H1 (cell line): Measurements from ENCODE around the gene ALG1. TPM values are rescaled to one million over a fixed set of nuclear protein-coding genes. Genes with fewer than 3 reads are reported as not detected.

Source experiments
- CTCF ChIA-PET: fragments of 300-600 bp; sonication (Branson Sonifier 250); formaldehyde crosslinking; loops from one replicate; lab custom pipeline; 2021; ENCODE audit not compliant: partially characterized antibody; lab: Charles Lee
- POLR2A ChIA-PET: fragments of 300-600 bp; sonication (Branson Sonifier 250); formaldehyde crosslinking; loops from one replicate; lab custom pipeline; 2021; ENCODE audit warnings: inconsistent platforms; ENCODE audit not compliant: partially characterized antibody; lab: Charles Lee
- DNase-seq, 2 experiments: peaks; one replicate each; pipeline versions ENCODE4 v3.0.0 to v3.0.0-alpha.2; 2010 to 2022; ENCODE audit warnings: low spot score in 2 of 2, low read depth in 1 of 2, mixed read lengths in 1 of 2
- FAIRE-seq: peaks from 2 replicates; lab custom pipeline; 2011; peaks lifted over from hg19 to GRCh38; lab: Jason Lieb, UNC
- H2AFZ ChIP-seq: 2 replicates; pipeline ENCODE4 v1.8.1; 2012; ENCODE audit warnings: low read length, inconsistent platforms
- H2AK5ac ChIP-seq: 2 replicates; pipeline ENCODE4 v1.6.1; 2013; ENCODE audit warnings: low read depth, low read length
- H2BK120ac ChIP-seq: replicated peaks from 2 replicates; pipeline ENCODE3; 2013; ENCODE audit warnings: low read depth, low read length, inconsistent platforms
- H2BK12ac ChIP-seq: 2 replicates; pipeline ENCODE4 v1.6.1; 2013; ENCODE audit warnings: low read depth, low read length
- H2BK15ac ChIP-seq: 2 replicates; pipeline ENCODE4 v1.6.1; 2013; ENCODE audit warnings: low read length
- H2BK20ac ChIP-seq: 2 replicates; pipeline ENCODE4 v1.6.1; 2013; ENCODE audit warnings: low read length
- H2BK5ac ChIP-seq: 2 replicates; pipeline ENCODE4 v1.6.1; 2013; ENCODE audit warnings: low read depth, low read length
- H3K14ac ChIP-seq: 2 replicates; pipeline ENCODE4 v1.6.1; 2013; ENCODE audit warnings: inconsistent platforms; ENCODE audit not compliant: insufficient read length
- H3K18ac ChIP-seq: 2 replicates; pipeline ENCODE4 v1.6.1; 2013; ENCODE audit warnings: low read length; ENCODE audit errors: extremely low read depth
- H3K23ac ChIP-seq: 2 replicates; pipeline ENCODE4 v1.6.1; 2013; ENCODE audit warnings: inconsistent platforms; ENCODE audit not compliant: insufficient read length
- H3K23me2 ChIP-seq: 2 replicates; pipeline ENCODE4 v1.6.1; 2013; ENCODE audit warnings: low read depth, low read length
- H3K27ac ChIP-seq: 2 replicates; pipeline ENCODE4 v1.6.1; 2011; ENCODE audit warnings: low read depth, low read length, inconsistent platforms
- H3K27me3 ChIP-seq, 4 experiments: replicated peaks in 1 of 4; 1 replicate in 1 of 4; 2 replicates in 3 of 4; pipeline versions ENCODE4 v1.6.1 to v1.8.1; 2011 to 2013; ENCODE audit warnings: low read length in 3 of 4, mild to moderate bottlenecking in 3 of 4, inconsistent platforms in 2 of 4, mixed read lengths in 2 of 4, moderate library complexity in 1 of 4; ENCODE audit not compliant: control insufficient read depth in 3 of 4, insufficient read depth in 3 of 4; ENCODE audit errors: extremely low read depth in 1 of 4
- H3K36me3 ChIP-seq, 4 experiments: 2 replicates each; pipeline versions ENCODE4 v1.6.1 to v1.8.1; 2011 to 2013; ENCODE audit warnings: mild to moderate bottlenecking in 4 of 4, low read length in 3 of 4, moderate library complexity in 2 of 4, control low read depth in 1 of 4, inconsistent platforms in 1 of 4; ENCODE audit not compliant: insufficient read depth in 4 of 4, control insufficient read depth in 2 of 4
- H3K4ac ChIP-seq: replicated peaks from 2 replicates; pipeline ENCODE3; 2013; ENCODE audit warnings: low read length, low read depth, mixed read lengths, inconsistent platforms; ENCODE audit not compliant: insufficient read length
- H3K4me1 ChIP-seq, 4 experiments: replicated peaks in 1 of 4; 1 replicate in 1 of 4; 2 replicates in 3 of 4; pipeline versions ENCODE4 v1.6.1 to v1.8.1; 2011 to 2013; ENCODE audit warnings: low read length in 3 of 4, inconsistent platforms in 2 of 4, mixed read lengths in 1 of 4; ENCODE audit not compliant: insufficient read depth in 4 of 4, control insufficient read depth in 3 of 4
- H3K4me2 ChIP-seq, 2 experiments: 2 replicates each; pipeline versions ENCODE4 v1.6.1 to v1.8.1; 2011 to 2013; ENCODE audit warnings: low read depth in 2 of 2, low read length in 2 of 2, control low read depth in 1 of 2, inconsistent platforms in 1 of 2, mild to moderate bottlenecking in 1 of 2; ENCODE audit not compliant: insufficient read depth in 1 of 2
- H3K4me3 ChIP-seq, 4 experiments: fragments of 200-600, 300-600 bp in 1 of 4; sonication (generic), shearing (Covaris generic), sonication (Bioruptor Twin) in 1 of 4; 2 replicates each; pipeline versions ENCODE4 v1.5.1 to v1.8.1; 2011 to 2016; ENCODE audit warnings: low read length in 4 of 4, low read depth in 3 of 4, control low read depth in 2 of 4, inconsistent platforms in 2 of 4, mild to moderate bottlenecking in 2 of 4, mixed read lengths in 1 of 4, moderate library complexity in 1 of 4; ENCODE audit not compliant: insufficient read depth in 2 of 4; ENCODE audit errors: extremely low read depth in 1 of 4
- H3K56ac ChIP-seq: replicated peaks from 2 replicates; pipeline ENCODE3; 2013; ENCODE audit warnings: low read depth, mild to moderate bottlenecking, mixed read lengths, low read length, inconsistent platforms; ENCODE audit not compliant: insufficient read length
- H3K79me1 ChIP-seq: 2 replicates; pipeline ENCODE4 v1.6.1; 2013; ENCODE audit warnings: low read depth, low read length, control low read depth
- H3K79me2 ChIP-seq, 2 experiments: 2 replicates each; pipeline versions ENCODE4 v1.6.1 to v1.8.1; 2012 to 2013; ENCODE audit warnings: low read length in 2 of 2, mild to moderate bottlenecking in 2 of 2, inconsistent platforms in 1 of 2; ENCODE audit not compliant: insufficient read depth in 2 of 2, control insufficient read depth in 1 of 2
- H3K9ac ChIP-seq, 4 experiments: replicated peaks in 1 of 4; 1 replicate in 1 of 4; 2 replicates in 3 of 4; pipeline versions ENCODE4 v1.6.1 to v1.8.1; 2011 to 2013; ENCODE audit warnings: low read depth in 3 of 4, low read length in 3 of 4, control low read depth in 2 of 4, mild to moderate bottlenecking in 2 of 4, moderate library complexity in 2 of 4, inconsistent platforms in 1 of 4; ENCODE audit errors: extremely low read depth in 1 of 4
- H3K9me3 ChIP-seq, 2 experiments: 2 replicates each; pipeline versions ENCODE4 v1.6.1 to v1.8.1; 2012 to 2013; ENCODE audit warnings: mild to moderate bottlenecking in 2 of 2, moderate library complexity in 2 of 2, control low read depth in 1 of 2, inconsistent platforms in 1 of 2, low read depth in 1 of 2, low read length in 1 of 2, mixed read lengths in 1 of 2; ENCODE audit not compliant: insufficient read depth in 2 of 2
- H4K20me1 ChIP-seq, 2 experiments: replicated peaks in 1 of 2; 2 replicates each; pipeline versions ENCODE3 to v1.8.1; 2011 to 2013; ENCODE audit warnings: inconsistent platforms in 2 of 2, low read length in 2 of 2, mild to moderate bottlenecking in 1 of 2; ENCODE audit not compliant: insufficient read depth in 2 of 2, control insufficient read depth in 1 of 2
- H4K5ac ChIP-seq: 2 replicates; pipeline ENCODE4 v1.6.1; 2013; ENCODE audit warnings: low read length, low read depth, mixed read lengths, inconsistent platforms; ENCODE audit not compliant: insufficient read length
- H4K8ac ChIP-seq: 2 replicates; pipeline ENCODE4 v1.8.0; 2013; ENCODE audit warnings: mild to moderate bottlenecking, moderate library complexity, low read length, inconsistent platforms; ENCODE audit not compliant: insufficient read depth; ENCODE audit errors: extremely low read depth
- H4K91ac ChIP-seq: replicated peaks from 2 replicates; pipeline ENCODE3; 2013; ENCODE audit warnings: low read length, mixed read lengths, inconsistent platforms; ENCODE audit not compliant: insufficient read length
- CBX8 ChIP-seq: fragments of 300-800, 300-1000 bp; sonication (generic); IDR thresholded peaks from 2 replicates; pipeline ENCODE4 v1.7.1; 2016; ENCODE audit warnings: low read depth, low read length, borderline replicate concordance
- E2F6 ChIP-seq: IDR thresholded peaks from 2 replicates; pipeline ENCODE4 v1.6.1; 2012; ENCODE audit warnings: inconsistent platforms
- EP300 ChIP-seq, 2 experiments: IDR thresholded peaks; 1 replicate in 1 of 2; 2 replicates in 1 of 2; pipeline ENCODE4 v1.6.1; 2011 to 2012; ENCODE audit warnings: low read depth in 2 of 2, low read length in 2 of 2, mild to moderate bottlenecking in 2 of 2, borderline replicate concordance in 1 of 2, inconsistent platforms in 1 of 2, moderate library complexity in 1 of 2
- KDM5A ChIP-seq: fragments of 200-600 bp; IDR thresholded peaks from 2 replicates; pipeline ENCODE4 v1.7.1; 2012; ENCODE audit warnings: mild to moderate bottlenecking, low read length, inconsistent platforms, mixed read lengths
- POLR2AphosphoS5 ChIP-seq: IDR thresholded peaks from 2 replicates; pipeline ENCODE4 v1.6.1; 2011; ENCODE audit warnings: low read depth, low read length
- POU5F1 ChIP-seq: IDR thresholded peaks from 2 replicates; pipeline ENCODE4 v1.6.1; 2011; ENCODE audit warnings: low read depth, mild to moderate bottlenecking, low read length, moderate library complexity
- RFX5 ChIP-seq: IDR thresholded peaks from 2 replicates; pipeline ENCODE4 v1.6.1; 2011; ENCODE audit warnings: low read depth, low read length, improper control_type of control experiment, borderline replicate concordance
- RXRA ChIP-seq: IDR thresholded peaks from 2 replicates; pipeline ENCODE4 v1.6.1; 2011; ENCODE audit warnings: low read depth, mild to moderate bottlenecking, low read length, moderate library complexity; ENCODE audit not compliant: insufficient read depth
- SIRT6 ChIP-seq: IDR thresholded peaks from one replicate; pipeline ENCODE4 v1.7.1; 2012; ENCODE audit warnings: low read length, inconsistent platforms
- SIX5 ChIP-seq: IDR thresholded peaks from 2 replicates; pipeline ENCODE4 v1.6.1; 2011; ENCODE audit warnings: mild to moderate bottlenecking, low read depth, low read length
- SUZ12 ChIP-seq: fragments of 200-600 bp; sonication (generic); IDR thresholded peaks from 2 replicates; pipeline ENCODE4 v1.6.1; 2012; ENCODE audit warnings: mild to moderate bottlenecking, inconsistent platforms, low read length, moderate library complexity, mixed read lengths
- TBP ChIP-seq: IDR thresholded peaks from 2 replicates; pipeline ENCODE4 v1.6.1; 2011; ENCODE audit warnings: low read depth, low read length, improper control_type of control experiment
- TCF12 ChIP-seq: IDR thresholded peaks from 2 replicates; pipeline ENCODE4 v1.6.1; 2011; ENCODE audit warnings: low read depth, mild to moderate bottlenecking, low read length
- WGBS, 2 experiments: shearing (Covaris generic) in 1 of 2; methylation state at CpG; one replicate each; pipeline versions ENCODE4 v1.1.6 to v1.1.7; 2013 to 2015; ENCODE audit warnings: low lambda C conversion rate in 2 of 2, mixed read lengths in 2 of 2, inconsistent platforms in 1 of 2, low coverage in 1 of 2, missing lambda C conversion rate in 1 of 2; ENCODE audit not compliant: insufficient replicate concordance in 2 of 2, insufficient coverage in 1 of 2, insufficient read length in 1 of 2; ENCODE audit errors: extremely low coverage in 1 of 2, missing lambda C conversion rate in 1 of 2; 5-methylcytosine and 5-hydroxymethylcytosine counted together
- polyA plus RNA-seq, 7 experiments: library from polyadenylated mRNA; depleted of rRNA in 3 of 7; stranded (reverse) in 5 of 7; unstranded in 2 of 7; fragments of >200 nt in 5 of 7; fragments of 200-250 nt in 2 of 7; gene quantifications; 1 replicate in 5 of 7; 2 replicates in 1 of 7; 4 replicates in 1 of 7; pipeline versions ENCODE4 v1.2.1 to v1.2.3, GENCODE V29; 2011 to 2013; ENCODE audit warnings: missing spikeins in 2 of 7, mixed read lengths in 2 of 7
- total RNA-seq: library from RNA; stranded (reverse); fragmentation: NEBNext Ultra II Directional; extraction: Animal tissue kit (Norgen Biotek cat#: 25700); gene quantifications from 2 replicates; pipeline ENCODE4 v1.2.1, GENCODE V29; 2021

ALG1 gene
- total and polyA plus RNA-seq, 2 of the 8 experiments (the other 6 are each of a cell fraction or from before 2014, with no cell fraction given) = 34.8 to 46.5 TPM

- Histone ChIP-seq H4K91ac (no peak overlapping the region), H2BK120ac (no peak overlapping the region), H3K23me2 (peaks cover 10% of the 10 kb centered on the region), H3K56ac (no peak overlapping the region), H3K4ac (no peak overlapping the region), H3K14ac (no peak overlapping the region), H3K4me1 (peaks cover 0 to 9% (median 2%) of the 10 kb centered on the region in 4 experiments; a peak in 6 of 7 replicates), H3K79me1 (no peaks in the 10 kb centered on the region), H3K36me3 (no peaks in the 10 kb centered on the region), H3K27me3 (peaks cover 0 to 6% (median 5%) of the 10 kb centered on the region in 4 experiments; a peak in 3 of 7 replicates), H2AK5ac (no peak overlapping the region), H3K18ac (no peak overlapping the region), H2BK12ac (no peak overlapping the region), H3K9me3 (no peaks in the 10 kb centered on the region), H4K5ac (no peak overlapping the region), H2BK20ac (no peak overlapping the region), H3K4me3 (no peak overlapping the region), H3K27ac (no peak overlapping the region), H3K4me2 (no peak overlapping the region), H4K8ac (no peak overlapping the region), H2BK5ac (no peak overlapping the region), H3K9ac (no peak overlapping the region), H3K23ac (no peak overlapping the region), H2AFZ (no peak overlapping the region), H4K20me1 (no peaks in the 10 kb centered on the region), H2BK15ac (no peak overlapping the region), H3K79me2 (no peaks in the 10 kb centered on the region)
- FAIRE-seq (no peak), DNase-seq (no peak)
- POLR2A ChIA-PET = no interaction called here
- WGBS, 2 experiments = 92% methylated on average over 18 of the region's 18 CpGs; no CpG with 5 or more reads in 1 of the 2 experiments
- CTCF ChIA-PET = interaction anchor here (1.2 to 4.1 kb wide), 2 partner anchors 10 to 28 kb away, joined by 3 to 25 read pairs; no protein-coding TSS in a partner anchor
- TF ChIP-seq KDM5A (no peak), SUZ12 (no peak), TBP (no peak), SIX5 (no peak), RXRA (no peak), E2F6 (no peak), TCF12 (no peak), EP300 (IDR thresholded peaks at IDR 0.05; ENCODE audit: borderline replicate concordance in 1 of 2, low read depth in 2 of 2, low read length in 2 of 2) (no peak), POLR2AphosphoS5 (no peak), SIRT6 (no peak), POU5F1 (no peak), CBX8 (no peak), RFX5 (no peak)
Measured at GRCh38 chr16:5028950-5029475, 42.6 kb upstream of the ALG1 start.
